Tibial nerve (tissue), 4 donors: Measurements from ENCODE around the gene CLMP. TPM values are rescaled to one million over a fixed set of nuclear protein-coding genes. Genes with fewer than 3 reads are reported as not detected.

Source experiments
- DNase-seq, 2 donors: peaks; one replicate each; pipeline ENCODE4 v3.0.0-alpha.2; 2019; ENCODE audit warnings: low spot score in 2 of 2
- H3K27ac ChIP-seq, 4 donors: fragments of 200-600 bp; sonication (generic) in 3 of 4; one replicate each; pipeline ENCODE4 v1.5.1; 2017 to 2019; ENCODE audit warnings: mild to moderate bottlenecking in 1 of 4
- H3K27me3 ChIP-seq, 2 donors: fragments of 200-600 bp; sonication (generic) in 1 of 2; one replicate each; pipeline versions ENCODE4 v1.5.1 to v1.6.0; 2017 to 2019
- H3K36me3 ChIP-seq, 3 donors: fragments of 200-600 bp; sonication (generic); one replicate each; pipeline ENCODE4 v1.5.1; 2018 to 2019
- H3K4me1 ChIP-seq, 4 donors: fragments of 200-600 bp; sonication (generic) in 3 of 4; one replicate each; pipeline ENCODE4 v1.5.1; 2017 to 2019
- H3K4me3 ChIP-seq, 4 donors: fragments of 200-600 bp; sonication (generic) in 3 of 4; one replicate each; pipeline ENCODE4 v1.5.1; 2017 to 2019; ENCODE audit warnings: mild to moderate bottlenecking in 1 of 4, moderate library complexity in 1 of 4
- H3K9me3 ChIP-seq, 4 donors: fragments of 200-600 bp; sonication (generic) in 3 of 4; one replicate each; pipeline ENCODE4 v1.5.1; 2017 to 2019
- EP300 ChIP-seq, 2 donors: sonication (generic); formaldehyde crosslinking; IDR thresholded peaks; one replicate each; pipeline ENCODE4 v1.6.1; 2017; ENCODE audit warnings: antibody characterized with exemption in 2 of 2, mild to moderate bottlenecking in 1 of 2
- POLR2A ChIP-seq, 2 donors: fragments of 450-650 bp; IDR thresholded peaks; one replicate each; pipeline ENCODE4 v1.6.1; 2017; ENCODE audit warnings: antibody characterized with exemption in 2 of 2, mild to moderate bottlenecking in 2 of 2, moderate library complexity in 2 of 2
- WGBS, 2 donors: methylation state at CpG; one replicate each; pipeline ENCODE4 v1.1.5; 2018; 5-methylcytosine and 5-hydroxymethylcytosine counted together
- total RNA-seq, 4 donors: library from RNA; depleted of rRNA; stranded (reverse); fragments of >200 nt; gene quantifications; one replicate each; pipeline ENCODE4 v1.1.0, GENCODE V29; 2016
- TF ChIP-seq, protein P1 (sequence below), 5 experiments: fragments of 200-600 bp in 3 of 5; fragments of 450-650 bp in 2 of 5; sonication (generic) in 3 of 5; IDR thresholded peaks; one replicate each; pipeline ENCODE4 v1.5.1; 2016 to 2019; ENCODE audit warnings: antibody characterized with exemption in 5 of 5, mild to moderate bottlenecking in 3 of 5, moderate library complexity in 2 of 5

The CLMP gene
- total RNA-seq, result 10 to 100 TPM; 82.5 to 98.6 (median 89.7) TPM

DNA sequence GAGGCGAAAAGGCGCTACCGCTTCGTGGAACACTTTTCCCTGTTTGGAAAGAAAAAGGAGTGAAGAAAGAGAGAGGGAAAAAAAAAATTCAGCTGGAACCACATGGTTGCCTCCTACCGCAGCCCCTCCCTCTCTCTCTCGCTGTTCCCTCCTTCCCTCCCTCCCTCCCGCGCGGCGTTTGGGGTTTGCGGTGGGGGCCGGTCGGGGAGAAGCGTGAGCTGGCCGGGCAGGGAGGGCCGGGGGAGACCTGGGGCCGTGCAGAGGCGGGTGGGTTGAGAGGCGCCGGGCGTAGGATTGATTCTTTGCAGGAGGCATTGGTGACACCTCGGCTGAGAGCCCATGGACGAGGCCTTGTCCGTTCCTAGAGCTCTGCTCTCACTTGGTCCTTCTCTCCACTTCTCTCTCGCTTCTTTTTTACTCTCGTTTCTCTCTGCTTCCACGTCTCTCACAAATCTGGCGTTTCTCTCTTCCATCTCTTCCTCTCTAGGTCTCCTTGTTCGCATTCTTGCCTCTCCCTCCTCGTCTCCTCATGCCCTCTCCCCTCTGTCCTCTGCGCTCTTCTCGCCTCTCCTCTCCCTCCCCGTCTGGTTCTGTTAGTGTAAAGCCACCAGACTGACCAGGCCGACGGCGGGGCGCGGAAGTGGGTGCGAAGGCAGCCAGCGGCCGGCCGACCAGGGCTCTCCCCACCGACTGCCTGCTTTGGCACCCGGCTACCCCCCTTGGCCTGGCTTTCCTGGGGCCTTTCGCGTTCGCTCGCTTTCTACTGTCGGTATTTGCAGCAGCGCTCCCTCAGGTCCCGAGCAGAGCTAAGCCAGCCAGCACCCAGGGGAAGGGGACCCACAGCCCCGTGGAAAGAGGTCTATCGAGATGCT lies at the start of gene CLMP:
CLMP (minus strand) TSS at position 61 of the 872 bp plus-strand sequence. CDS start 308 bp downstream, outside the sequence.
- no peaks in the 10 kb centered on the region for H3K9me3 ChIP-seq
- H3K27ac ChIP-seq, result peak within 1 kb of the TSS; percentile 57 to 89 (median 77)
- H3K27me3 ChIP-seq, result peaks cover 0 to 57% of the 10 kb centered on the region in 2 donors
- peak in 1 of 2 donors; percentile 20 for TF ChIP-seq EP300 (IDR thresholded peaks at IDR 0.05)
- TF ChIP-seq, protein P1, sequence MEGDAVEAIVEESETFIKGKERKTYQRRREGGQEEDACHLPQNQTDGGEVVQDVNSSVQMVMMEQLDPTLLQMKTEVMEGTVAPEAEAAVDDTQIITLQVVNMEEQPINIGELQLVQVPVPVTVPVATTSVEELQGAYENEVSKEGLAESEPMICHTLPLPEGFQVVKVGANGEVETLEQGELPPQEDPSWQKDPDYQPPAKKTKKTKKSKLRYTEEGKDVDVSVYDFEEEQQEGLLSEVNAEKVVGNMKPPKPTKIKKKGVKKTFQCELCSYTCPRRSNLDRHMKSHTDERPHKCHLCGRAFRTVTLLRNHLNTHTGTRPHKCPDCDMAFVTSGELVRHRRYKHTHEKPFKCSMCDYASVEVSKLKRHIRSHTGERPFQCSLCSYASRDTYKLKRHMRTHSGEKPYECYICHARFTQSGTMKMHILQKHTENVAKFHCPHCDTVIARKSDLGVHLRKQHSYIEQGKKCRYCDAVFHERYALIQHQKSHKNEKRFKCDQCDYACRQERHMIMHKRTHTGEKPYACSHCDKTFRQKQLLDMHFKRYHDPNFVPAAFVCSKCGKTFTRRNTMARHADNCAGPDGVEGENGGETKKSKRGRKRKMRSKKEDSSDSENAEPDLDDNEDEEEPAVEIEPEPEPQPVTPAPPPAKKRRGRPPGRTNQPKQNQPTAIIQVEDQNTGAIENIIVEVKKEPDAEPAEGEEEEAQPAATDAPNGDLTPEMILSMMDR (IDR thresholded peaks at IDR 0.05), result no peak
- WGBS, 2 donors, result 2 to 6% methylated on average over 44 to 53 of the region's 53 CpGs
- DNase-seq, result peak; percentile 54 to 63
- H3K4me3 ChIP-seq, result peak within 1 kb of the TSS; percentile 24 to 61 (median 40)
- no peaks in the 10 kb centered on the region for H3K36me3 ChIP-seq
- peaks cover 0 to 34% (median 10%) of the 10 kb centered on the region in 4 donors for H3K4me1 ChIP-seq

- Histone ChIP-seq H3K36me3 (no peaks in the 10 kb centered on the region), H3K4me1 (peaks cover 0 to 6% (median 0%) of the 10 kb centered on the region in 4 donors), H3K27ac (no peak overlapping the region), H3K4me3 (no peak overlapping the region), H3K27me3 (no peaks in the 10 kb centered on the region), H3K9me3 (no peaks in the 10 kb centered on the region)
- WGBS, 2 donors, result 60 to 69% methylated on average over 11 of the region's 11 CpGs
- DNase-seq, result no peak
- TF ChIP-seq POLR2A (IDR thresholded peaks at IDR 0.05), result no peak
- TF ChIP-seq EP300 (IDR thresholded peaks at IDR 0.05), result no peak
- TF ChIP-seq, protein P1 (IDR thresholded peaks at IDR 0.05), result no peak
Measured at GRCh38 chr11:123241874-123242543, 47.0 kb upstream of the CLMP start.

GRCh38 chr11:123241294-123241693 lies 46.2 kb upstream of the CLMP start:
- WGBS, 2 donors, result 85 to 88% methylated on average over 1 of the region's 1 CpG
- H3K4me1 ChIP-seq, result peaks cover 0 to 3% (median 0%) of the 10 kb centered on the region in 4 donors
- no peak overlapping the region for H3K27ac ChIP-seq
- no peaks in the 10 kb centered on the region for H3K27me3 ChIP-seq
- no peak overlapping the region for H3K4me3 ChIP-seq
- no peak for DNase-seq
- no peaks in the 10 kb centered on the region for H3K36me3 ChIP-seq
- TF ChIP-seq, protein P1 (IDR thresholded peaks at IDR 0.05), result no peak
- no peak for TF ChIP-seq POLR2A (IDR thresholded peaks at IDR 0.05)
- no peak for TF ChIP-seq EP300 (IDR thresholded peaks at IDR 0.05)
- H3K9me3 ChIP-seq, result no peaks in the 10 kb centered on the region

- no peak for DNase-seq
- WGBS, 2 donors, result 87 to 91% methylated on average over 15 of the region's 15 CpGs
- peaks cover 0 to 10% (median 0%) of the 10 kb centered on the region in 4 donors for H3K4me1 ChIP-seq
- no peaks in the 10 kb centered on the region for H3K36me3 ChIP-seq
- TF ChIP-seq POLR2A (IDR thresholded peaks at IDR 0.05) (no peak), EP300 (IDR thresholded peaks at IDR 0.05) (no peak)
- TF ChIP-seq, protein P1 (IDR thresholded peaks at IDR 0.05), result no peak
- no peak overlapping the region for H3K4me3 ChIP-seq
- H3K27me3 ChIP-seq, result no peaks in the 10 kb centered on the region
- no peak overlapping the region for H3K27ac ChIP-seq
- H3K9me3 ChIP-seq, result no peaks in the 10 kb centered on the region
Measured at GRCh38 chr11:123239191-123240150, 44.4 kb upstream of the CLMP start.
